ENCODE results near the gene PDP2. TPM values are rescaled to one million over a fixed set of nuclear protein-coding genes. Genes with fewer than 3 reads are reported as not detected.
A peak's percentile ranks its signal among the peaks of the same experiment; 100 is the strongest.

Gene PDP2, protein sequence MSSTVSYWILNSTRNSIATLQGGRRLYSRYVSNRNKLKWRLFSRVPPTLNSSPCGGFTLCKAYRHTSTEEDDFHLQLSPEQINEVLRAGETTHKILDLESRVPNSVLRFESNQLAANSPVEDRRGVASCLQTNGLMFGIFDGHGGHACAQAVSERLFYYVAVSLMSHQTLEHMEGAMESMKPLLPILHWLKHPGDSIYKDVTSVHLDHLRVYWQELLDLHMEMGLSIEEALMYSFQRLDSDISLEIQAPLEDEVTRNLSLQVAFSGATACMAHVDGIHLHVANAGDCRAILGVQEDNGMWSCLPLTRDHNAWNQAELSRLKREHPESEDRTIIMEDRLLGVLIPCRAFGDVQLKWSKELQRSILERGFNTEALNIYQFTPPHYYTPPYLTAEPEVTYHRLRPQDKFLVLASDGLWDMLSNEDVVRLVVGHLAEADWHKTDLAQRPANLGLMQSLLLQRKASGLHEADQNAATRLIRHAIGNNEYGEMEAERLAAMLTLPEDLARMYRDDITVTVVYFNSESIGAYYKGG
- total RNA-seq (2022), result 25.0 and 27.2 TPM in 2 replicates
- percentile 68 among the genes with signal in this experiment for Bru-seq, nascent RNA
- percentile 73 among the genes with signal in this experiment for BruChase-seq, experiment 1, labeled RNA remaining after a 6-hour chase
- percentile 91 among the genes with signal in this experiment for BruChase-seq, experiment 2, labeled RNA remaining after a 2-hour chase
- long read RNA-seq, partial matches to known transcripts, result 0 of 5 reads
- long read RNA-seq, other reads (novel, unspliced or antisense), result 4 of 5 reads

DNA sequence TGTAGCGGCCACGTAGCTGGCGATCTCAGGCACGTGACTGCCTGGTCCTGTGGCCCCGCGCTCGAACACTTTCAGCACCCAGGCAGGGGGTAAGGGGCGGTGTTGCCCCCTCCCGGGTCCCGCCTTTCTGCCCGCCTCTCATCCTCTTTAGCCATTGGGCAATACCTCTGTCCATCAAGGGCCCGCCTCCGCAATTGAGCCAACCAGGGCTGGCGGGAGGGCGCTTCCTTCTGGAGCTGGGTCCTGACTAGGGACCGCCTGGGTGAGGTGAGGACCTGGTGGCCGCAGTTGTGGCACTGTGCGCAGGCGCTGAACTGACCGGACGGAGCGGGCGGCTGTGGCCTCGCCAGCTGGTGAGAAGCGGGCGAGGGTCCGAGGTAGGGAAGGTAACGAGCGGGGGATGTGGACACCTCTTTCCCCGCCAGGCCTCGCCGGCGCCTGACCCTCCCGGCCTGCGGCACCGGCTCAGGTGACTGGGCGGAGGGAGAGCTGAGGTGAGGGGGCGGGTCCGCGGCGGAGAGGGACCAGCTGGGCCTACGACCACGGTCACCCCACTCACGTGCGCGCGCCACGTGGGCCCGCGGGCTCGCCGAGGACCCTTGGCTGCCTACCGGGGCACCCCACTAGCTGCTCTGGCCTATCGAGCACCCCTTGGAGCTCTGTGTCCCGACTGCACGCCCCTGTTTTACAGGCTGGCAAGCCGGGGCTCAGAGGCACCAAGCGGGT, at the start of gene PDP2:
TSS of gene PDP2 (plus strand) at position 228 of the 726 bp plus-strand sequence. CDS start 3,770 bp downstream, outside the sequence.
- peak; percentile 98 for DNase-seq
- Mint-ChIP-seq H3K4me3 (ENCODE audit: low read depth, unreplicated experiment) (peak within 1 kb of the TSS; percentile 92), H3K4me1 (ENCODE audit: low read depth, unreplicated experiment) (peaks cover 16% of the 10 kb centered on the region), H3K36me3 (ENCODE audit: insufficient read depth, unreplicated experiment) (peaks cover 30% of the 10 kb centered on the region), H3K27ac (ENCODE audit: unreplicated experiment) (peak within 1 kb of the TSS; percentile 43), H3K9me3 (ENCODE audit: low read depth, unreplicated experiment) (no peaks in the 10 kb centered on the region), H3K27me3 (ENCODE audit: unreplicated experiment) (no peaks in the 10 kb centered on the region)
- TF ChIP-seq, protein P1, sequence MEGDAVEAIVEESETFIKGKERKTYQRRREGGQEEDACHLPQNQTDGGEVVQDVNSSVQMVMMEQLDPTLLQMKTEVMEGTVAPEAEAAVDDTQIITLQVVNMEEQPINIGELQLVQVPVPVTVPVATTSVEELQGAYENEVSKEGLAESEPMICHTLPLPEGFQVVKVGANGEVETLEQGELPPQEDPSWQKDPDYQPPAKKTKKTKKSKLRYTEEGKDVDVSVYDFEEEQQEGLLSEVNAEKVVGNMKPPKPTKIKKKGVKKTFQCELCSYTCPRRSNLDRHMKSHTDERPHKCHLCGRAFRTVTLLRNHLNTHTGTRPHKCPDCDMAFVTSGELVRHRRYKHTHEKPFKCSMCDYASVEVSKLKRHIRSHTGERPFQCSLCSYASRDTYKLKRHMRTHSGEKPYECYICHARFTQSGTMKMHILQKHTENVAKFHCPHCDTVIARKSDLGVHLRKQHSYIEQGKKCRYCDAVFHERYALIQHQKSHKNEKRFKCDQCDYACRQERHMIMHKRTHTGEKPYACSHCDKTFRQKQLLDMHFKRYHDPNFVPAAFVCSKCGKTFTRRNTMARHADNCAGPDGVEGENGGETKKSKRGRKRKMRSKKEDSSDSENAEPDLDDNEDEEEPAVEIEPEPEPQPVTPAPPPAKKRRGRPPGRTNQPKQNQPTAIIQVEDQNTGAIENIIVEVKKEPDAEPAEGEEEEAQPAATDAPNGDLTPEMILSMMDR (IDR thresholded peaks at IDR 0.05; ENCODE audit: unreplicated experiment), result no peak
- CTCF ChIA-PET, result interaction anchor here (0.6 to 2.5 kb wide), 12 partner anchors 12 to 272 kb away, joined by 3 to 16 read pairs (median 4); partner anchors contain the start of genes DYNC1LI2 and NAE1
- BruUV-seq (replicated peaks), result no TSS peak
- intact Hi-C loops (cut with micrococcal nuclease; ENCODE audit: unreplicated experiment), result no loop called here

DNA sequence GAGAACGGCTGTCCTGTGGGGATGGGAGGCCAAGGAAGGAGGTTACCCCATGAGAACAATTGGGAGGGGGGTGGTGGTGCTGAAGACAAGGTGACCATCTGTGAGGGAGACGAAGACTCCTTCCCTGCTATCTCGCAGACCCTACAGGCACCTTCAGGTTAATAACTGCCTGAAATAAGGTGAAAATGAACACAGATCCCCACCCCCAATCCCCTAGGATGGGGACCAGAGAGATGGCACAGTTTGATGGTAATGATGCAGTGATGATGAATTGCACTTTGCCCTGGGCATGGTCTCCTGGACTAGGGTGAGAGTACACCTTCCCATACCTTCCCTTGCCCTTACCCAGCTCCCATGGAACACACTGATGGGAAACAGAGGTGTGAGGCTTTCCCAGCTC, 48.1 kb upstream of the PDP2 start:
- intact Hi-C loops (cut with micrococcal nuclease; ENCODE audit: unreplicated experiment), result no loop called here
- no peaks in the 10 kb centered on the region for H3K4me1 Mint-ChIP-seq (ENCODE audit: low read depth, unreplicated experiment)
- BruUV-seq (replicated peaks), result no TSS peak
- H3K36me3 Mint-ChIP-seq (ENCODE audit: insufficient read depth, unreplicated experiment), result peaks cover 15% of the 10 kb centered on the region
- no peak for DNase-seq
- TF ChIP-seq, protein P1 (IDR thresholded peaks at IDR 0.05; ENCODE audit: unreplicated experiment), result no peak
- H3K27me3 Mint-ChIP-seq (ENCODE audit: unreplicated experiment), result peaks cover 24% of the 10 kb centered on the region
- CTCF ChIA-PET, result interaction anchor here (1.1 to 1.4 kb wide), 2 partner anchors 36 to 94 kb away, joined by 3 read pairs; no protein-coding TSS in a partner anchor
- no peaks in the 10 kb centered on the region for H3K9me3 Mint-ChIP-seq (ENCODE audit: low read depth, unreplicated experiment)
- no peak overlapping the region for H3K27ac Mint-ChIP-seq (ENCODE audit: unreplicated experiment)
- no peak overlapping the region for H3K4me3 Mint-ChIP-seq (ENCODE audit: low read depth, unreplicated experiment)

DNA sequence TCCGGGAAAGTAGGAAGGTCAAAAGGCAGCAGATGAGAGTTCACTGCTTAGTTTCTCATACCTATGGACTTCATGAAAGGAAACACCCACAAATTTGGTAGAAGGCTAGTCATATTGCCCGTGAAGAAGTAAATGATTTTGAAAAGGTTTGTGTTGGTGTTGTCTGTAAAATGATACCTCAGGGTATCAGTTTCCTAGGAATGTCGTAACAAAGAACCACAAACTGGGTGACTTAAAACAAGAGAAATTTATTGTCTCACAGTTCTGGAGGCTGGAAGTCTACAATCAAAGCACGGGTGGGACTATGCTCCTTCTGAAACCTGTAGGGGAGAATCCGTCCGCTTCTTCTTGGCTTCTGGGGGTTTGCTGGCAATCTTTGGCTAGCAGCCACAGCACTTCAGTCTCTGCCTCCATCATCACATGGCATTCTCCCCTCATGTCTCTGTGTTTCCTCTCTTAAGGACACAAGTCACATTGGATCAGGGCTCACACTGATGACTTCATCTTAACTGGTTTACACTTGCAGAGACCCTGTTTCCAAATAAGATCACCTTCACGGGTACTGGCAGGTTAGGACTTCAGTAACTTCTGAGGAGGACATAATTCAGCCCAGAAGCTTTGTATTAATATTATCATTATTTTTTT, 47.5 kb upstream of the PDP2 start:
- Mint-ChIP-seq H3K9me3 (ENCODE audit: low read depth, unreplicated experiment) (no peaks in the 10 kb centered on the region), H3K27me3 (ENCODE audit: unreplicated experiment) (peaks cover 29% of the 10 kb centered on the region), H3K36me3 (ENCODE audit: insufficient read depth, unreplicated experiment) (peaks cover 15% of the 10 kb centered on the region), H3K4me3 (ENCODE audit: low read depth, unreplicated experiment) (no peak overlapping the region), H3K27ac (ENCODE audit: unreplicated experiment) (no peak overlapping the region), H3K4me1 (ENCODE audit: low read depth, unreplicated experiment) (no peaks in the 10 kb centered on the region)
- BruUV-seq (replicated peaks), result no TSS peak
- TF ChIP-seq, protein P1 (IDR thresholded peaks at IDR 0.05; ENCODE audit: unreplicated experiment), result no peak
- CTCF ChIA-PET, result interaction anchor here (1.1 to 1.4 kb wide), 2 partner anchors 35 to 93 kb away, joined by 3 read pairs; no protein-coding TSS in a partner anchor
- intact Hi-C loops (cut with micrococcal nuclease; ENCODE audit: unreplicated experiment), result no loop called here
- no peak for DNase-seq

Measured in Calu3 (cell line).